ENCODE results near the gene PRRX2.

DNA sequence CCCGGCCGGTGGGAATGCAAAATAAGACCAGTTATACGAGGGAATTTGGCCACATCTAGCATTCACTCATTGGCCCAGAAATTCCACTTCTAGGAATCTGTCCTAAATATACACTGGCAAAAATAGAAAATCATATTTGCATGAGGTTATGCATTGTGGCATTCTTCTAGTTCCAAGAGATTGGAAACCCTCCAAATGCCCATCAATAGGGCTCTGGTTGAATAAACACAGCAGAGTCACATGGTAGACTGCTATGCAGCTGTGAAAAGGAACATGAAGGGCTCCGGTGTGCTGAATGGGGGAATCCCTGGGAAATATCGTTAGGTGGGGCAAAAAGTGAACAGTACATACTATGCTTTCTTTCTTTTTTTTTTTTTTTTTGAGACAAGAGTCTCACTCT, 50.6 kb downstream of the PRRX2 start:
- no peak for TF ChIP-seq SP1 (IDR thresholded peaks at IDR 0.05)
- TF ChIP-seq HDGF (IDR thresholded peaks at IDR 0.05; ENCODE audit: borderline replicate concordance): no peak
- TF ChIP-seq ZNF384 (IDR thresholded peaks at IDR 0.05): no peak
- TF ChIP-seq FOXA1 (IDR thresholded peaks at IDR 0.05): no peak
- TF ChIP-seq FOXM1 (IDR thresholded peaks at IDR 0.05; ENCODE audit: borderline replicate concordance): no peak
- TF ChIP-seq CTBP1 (IDR thresholded peaks at IDR 0.05; ENCODE audit: borderline replicate concordance): no peak
- TF ChIP-seq ARNT (IDR thresholded peaks at IDR 0.05): no peak
- TF ChIP-seq NFRKB (IDR thresholded peaks at IDR 0.05): no peak
- no peak for TF ChIP-seq TARDBP (IDR thresholded peaks at IDR 0.05)
- no peak for TF ChIP-seq BHLHE40 (IDR thresholded peaks at IDR 0.05; ENCODE audit: borderline replicate concordance)
- TF ChIP-seq FOXK2 (IDR thresholded peaks at IDR 0.05): no peak
- TF ChIP-seq SUZ12 (IDR thresholded peaks at IDR 0.05): no peak
- TF ChIP-seq, protein P1, sequence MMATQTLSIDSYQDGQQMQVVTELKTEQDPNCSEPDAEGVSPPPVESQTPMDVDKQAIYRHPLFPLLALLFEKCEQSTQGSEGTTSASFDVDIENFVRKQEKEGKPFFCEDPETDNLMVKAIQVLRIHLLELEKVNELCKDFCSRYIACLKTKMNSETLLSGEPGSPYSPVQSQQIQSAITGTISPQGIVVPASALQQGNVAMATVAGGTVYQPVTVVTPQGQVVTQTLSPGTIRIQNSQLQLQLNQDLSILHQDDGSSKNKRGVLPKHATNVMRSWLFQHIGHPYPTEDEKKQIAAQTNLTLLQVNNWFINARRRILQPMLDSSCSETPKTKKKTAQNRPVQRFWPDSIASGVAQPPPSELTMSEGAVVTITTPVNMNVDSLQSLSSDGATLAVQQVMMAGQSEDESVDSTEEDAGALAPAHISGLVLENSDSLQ (IDR thresholded peaks at IDR 0.05): no peak
- TF ChIP-seq LEF1 (IDR thresholded peaks at IDR 0.05; ENCODE audit: borderline replicate concordance): no peak
